GM18505 (cell line): ENCODE measurements around the gene GMEB2.
"Not testable (repeated sequence)": the region's sequence is repeated elsewhere in the genome, so short reads cannot be mapped to it uniquely, and the experiment has no call there.

ENCODE experiments used
- ATAC-seq: cut with Tn5 transposase; IDR thresholded peaks from one replicate; pipeline ENCODE4 v1.9.1; 2021; ENCODE audit not compliant: unreplicated experiment
- POLR2A ChIP-seq: IDR thresholded peaks from 4 replicates; pipeline ENCODE4 v1.6.1; 2011; ENCODE audit warnings: borderline replicate concordance; ENCODE audit not compliant: insufficient read depth, insufficient read length; ENCODE audit errors: extremely low read depth

The GMEB2 gene

GRCh38 chr20:63652192-63652980, 25.5 kb upstream of the GMEB2 start:
- ATAC-seq, result no peak

GRCh38 chr20:63651942-63652191, 25.0 kb upstream of the GMEB2 start:
- TF ChIP-seq POLR2A, result no peak
- ATAC-seq, result no peak

More at GRCh38 chr20:63652192-63652980, 25.5 kb upstream of the GMEB2 start:
- TF ChIP-seq POLR2A, result no peak

- not testable (repeated sequence) for ATAC-seq
These were observed 23.6 kb upstream of the GMEB2 start for GRCh38 chr20:63650486-63650885.

GRCh38 chr20:63648895-63649589, 22.1 kb upstream of the GMEB2 start:
- TF ChIP-seq POLR2A, result no peak

GRCh38 chr20:63648190-63648589, 21.3 kb upstream of the GMEB2 start:
- ATAC-seq, result no peak
- TF ChIP-seq POLR2A, result no peak

More at GRCh38 chr20:63648895-63649589, 22.1 kb upstream of the GMEB2 start:
- ATAC-seq, result no peak

- no peak for TF ChIP-seq POLR2A
- ATAC-seq, result no peak
These were observed 18.3 kb upstream of the GMEB2 start for GRCh38 chr20:63645218-63645617.

GRCh38 chr20:63643946-63644345, 17.0 kb upstream of the GMEB2 start:
- no peak for ATAC-seq
- no peak for TF ChIP-seq POLR2A

- ATAC-seq, result no peak
- TF ChIP-seq POLR2A, result no peak
These were observed 16.6 kb upstream of the GMEB2 start for GRCh38 chr20:63643499-63643898.

- TF ChIP-seq POLR2A, result no peak
- ATAC-seq, result no peak
These were observed 15.8 kb upstream of the GMEB2 start for GRCh38 chr20:63642527-63643247.

GRCh38 chr20:63641792-63642523, 15.1 kb upstream of the GMEB2 start:
- peak; percentile 61 for ATAC-seq
- TF ChIP-seq POLR2A, result no peak

- peak; percentile 18 for ATAC-seq
- TF ChIP-seq POLR2A, result no peak
These were observed 14.4 kb upstream of the GMEB2 start for GRCh38 chr20:63641146-63641791.

- not testable (repeated sequence) for ATAC-seq
These were observed 13.8 kb upstream of the GMEB2 start for GRCh38 chr20:63640686-63641085.

GRCh38 chr20:63640086-63640485, 13.2 kb upstream of the GMEB2 start:
- TF ChIP-seq POLR2A, result no peak
- no peak for ATAC-seq
